Neural progenitor cell (in vitro differentiated cells): ENCODE results near the gene PPAN. TPM values are rescaled to one million over a fixed set of nuclear protein-coding genes. Genes with fewer than 3 reads are reported as not detected.

Experiments used
- DNase-seq: peaks from one replicate; pipeline ENCODE4 v3.0.0-alpha.2; 2016; ENCODE audit warnings: low spot score
- H2AFZ ChIP-seq: fragments of 200-600 bp; sonication (generic); replicated peaks from 2 replicates; pipeline ENCODE4 v1.6.1; 2016; ENCODE audit warnings: antibody characterized with exemption
- H3F3A ChIP-seq: fragments of 200-600 bp; sonication (generic); 2 replicates; pipeline ENCODE4 v1.6.1; 2016; ENCODE audit warnings: antibody characterized with exemption, low read depth
- H3K27ac ChIP-seq: fragments of 200-600 bp; sonication (generic); 2 replicates; pipeline ENCODE4 v1.5.1; 2016; ENCODE audit warnings: mild to moderate bottlenecking
- H3K27me3 ChIP-seq: fragments of 200-600 bp; sonication (generic); 2 replicates; pipeline ENCODE4 v1.6.1; 2016; ENCODE audit warnings: mild to moderate bottlenecking, moderate library complexity
- H3K36me3 ChIP-seq: fragments of 200-600 bp; sonication (generic); 2 replicates; pipeline ENCODE4 v1.5.1; 2016
- H3K4me1 ChIP-seq: fragments of 200-600 bp; sonication (generic); 2 replicates; pipeline ENCODE4 v1.6.1; 2016; ENCODE audit warnings: mixed run types
- H3K4me2 ChIP-seq: fragments of 200-600 bp; sonication (generic); 2 replicates; pipeline ENCODE4 v1.6.1; 2016
- H3K4me3 ChIP-seq: fragments of 200-600 bp; sonication (generic); 2 replicates; pipeline ENCODE4 v1.5.1; 2016
- H3K79me2 ChIP-seq: fragments of 200-600 bp; sonication (generic); 2 replicates; pipeline ENCODE4 v1.6.1; 2016; ENCODE audit warnings: low read depth
- H3K9ac ChIP-seq: fragments of 200-600 bp; sonication (generic); 2 replicates; pipeline ENCODE4 v1.6.1; 2016
- H3K9me3 ChIP-seq: fragments of 200-600 bp; sonication (generic); 2 replicates; pipeline ENCODE4 v1.5.1; 2016; ENCODE audit warnings: low read depth
- H4K20me1 ChIP-seq: fragments of 200-600 bp; sonication (generic); 2 replicates; pipeline ENCODE4 v1.6.1; 2016; ENCODE audit warnings: low read depth
- H3K27ac Mint-ChIP-seq: 3 replicates; pipeline ENCODE4 v1.8.0; 2021; ENCODE audit warnings: mixed read lengths
- H3K27me3 Mint-ChIP-seq: 2 replicates; pipeline ENCODE4 v1.8.0; 2022; ENCODE audit warnings: low read depth, mild to moderate bottlenecking, inconsistent platforms, moderate library complexity, mixed read lengths; ENCODE audit not compliant: insufficient read depth
- H3K36me3 Mint-ChIP-seq: 3 replicates; pipeline ENCODE4 v1.8.0; 2021; ENCODE audit warnings: mixed read lengths
- H3K4me1 Mint-ChIP-seq: 3 replicates; pipeline ENCODE4 v1.8.0; 2021; ENCODE audit warnings: mixed read lengths
- H3K4me3 Mint-ChIP-seq: 3 replicates; pipeline ENCODE4 v1.8.0; 2021; ENCODE audit warnings: mild to moderate bottlenecking, moderate library complexity, mixed read lengths
- H3K9me3 Mint-ChIP-seq: 3 replicates; pipeline ENCODE4 v1.8.0; 2020; ENCODE audit warnings: mixed read lengths
- EZH2 ChIP-seq: fragments of 200-600 bp; sonication (generic); IDR thresholded peaks from 2 replicates; pipeline ENCODE4 v1.6.1; 2017; ENCODE audit warnings: antibody characterized with exemption, mild to moderate bottlenecking, moderate library complexity
- EZH2phosphoT487 ChIP-seq: fragments of 200-600 bp; sonication (generic); IDR thresholded peaks from 2 replicates; pipeline ENCODE4 v1.6.1; 2017; ENCODE audit warnings: antibody characterized with exemption
- total RNA-seq: library from RNA; depleted of rRNA; stranded (reverse); fragments of >200 nt; gene quantifications from 2 replicates; pipeline ENCODE4 v1.2.3, GENCODE V29; 2015; ENCODE audit warnings: low replicate concordance
- TF ChIP-seq, protein P1 (sequence below): fragments of 200-600 bp; sonication (generic); IDR thresholded peaks from 2 replicates; pipeline ENCODE4 v1.5.1; 2017; ENCODE audit warnings: antibody characterized with exemption, mild to moderate bottlenecking

The PPAN gene, protein sequence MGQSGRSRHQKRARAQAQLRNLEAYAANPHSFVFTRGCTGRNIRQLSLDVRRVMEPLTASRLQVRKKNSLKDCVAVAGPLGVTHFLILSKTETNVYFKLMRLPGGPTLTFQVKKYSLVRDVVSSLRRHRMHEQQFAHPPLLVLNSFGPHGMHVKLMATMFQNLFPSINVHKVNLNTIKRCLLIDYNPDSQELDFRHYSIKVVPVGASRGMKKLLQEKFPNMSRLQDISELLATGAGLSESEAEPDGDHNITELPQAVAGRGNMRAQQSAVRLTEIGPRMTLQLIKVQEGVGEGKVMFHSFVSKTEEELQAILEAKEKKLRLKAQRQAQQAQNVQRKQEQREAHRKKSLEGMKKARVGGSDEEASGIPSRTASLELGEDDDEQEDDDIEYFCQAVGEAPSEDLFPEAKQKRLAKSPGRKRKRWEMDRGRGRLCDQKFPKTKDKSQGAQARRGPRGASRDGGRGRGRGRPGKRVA
- total RNA-seq, result 6.6 and 23.3 TPM in 2 replicates

DNA sequence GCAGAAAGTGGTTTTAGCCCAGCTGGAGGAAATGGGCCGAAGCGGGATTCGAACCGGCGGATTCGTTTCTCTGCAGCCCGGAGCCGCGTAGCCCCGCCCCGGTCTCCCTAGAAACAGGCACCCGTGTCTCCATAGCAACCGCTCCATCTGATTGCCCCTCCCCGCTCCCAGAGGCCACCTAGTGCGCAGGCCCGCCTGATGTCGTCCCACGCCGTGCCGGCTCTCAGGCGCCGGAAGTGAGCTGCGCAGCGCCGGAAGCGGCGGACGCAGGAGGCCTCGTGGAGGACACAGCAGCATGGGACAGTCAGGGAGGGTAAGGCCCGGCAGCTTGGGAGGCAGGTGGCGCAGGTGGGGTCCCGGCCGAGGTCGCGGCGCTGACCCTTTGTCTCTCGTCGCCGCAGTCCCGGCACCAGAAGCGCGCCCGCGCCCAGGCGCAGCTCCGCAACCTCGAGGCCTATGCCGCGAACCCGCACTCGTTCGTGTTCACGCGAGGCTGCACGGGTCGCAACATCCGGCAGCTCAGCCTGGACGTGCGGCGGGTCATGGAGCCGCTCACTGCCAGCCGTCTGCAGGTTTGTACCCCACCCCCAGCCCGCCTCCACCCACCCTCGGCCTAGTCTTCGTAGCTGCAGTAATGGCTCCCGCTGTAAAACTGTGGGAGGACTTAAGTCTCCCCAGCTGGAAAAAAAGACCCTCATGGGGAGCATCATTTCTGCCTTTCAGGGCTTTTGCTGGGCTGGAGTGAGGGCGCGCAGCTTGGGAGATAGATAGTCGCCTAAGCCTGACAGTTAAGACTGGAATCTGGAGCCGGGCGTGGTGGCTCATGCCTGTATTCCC, at the start of gene PPAN:
TSS of gene PPAN (plus strand) at position 263 of the 837 bp plus-strand sequence. CDS start at position 296, 33 bp downstream.
- peak within 1 kb of the TSS; percentile 91 for H3K27ac Mint-ChIP-seq
- DNase-seq, result peak; percentile 100
- H3K4me1 Mint-ChIP-seq, result peaks cover 29% of the 10 kb centered on the region
- Histone ChIP-seq H4K20me1 (no peaks in the 10 kb centered on the region), H3K4me2 (peak within 1 kb of the TSS; percentile 98), H3K4me3 (peak within 1 kb of the TSS; percentile 90), H3K4me1 (peaks cover 7% of the 10 kb centered on the region), H3K36me3 (no peaks in the 10 kb centered on the region), H3K9me3 (no peaks in the 10 kb centered on the region), H3K79me2 (peaks cover 25% of the 10 kb centered on the region), H3K27ac (peak within 1 kb of the TSS; percentile 9), H3K27me3 (no peaks in the 10 kb centered on the region), H3K9ac (peak within 1 kb of the TSS; percentile 87), H3F3A (peaks cover 8% of the 10 kb centered on the region), H2AFZ (peak within 1 kb of the TSS; percentile 70)
- H3K27me3 Mint-ChIP-seq, result peaks cover 4% of the 10 kb centered on the region
- peak within 1 kb of the TSS; percentile 88 for H3K4me3 Mint-ChIP-seq
- H3K9me3 Mint-ChIP-seq, result no peaks in the 10 kb centered on the region
- H3K36me3 Mint-ChIP-seq, result peaks cover 16% of the 10 kb centered on the region
- TF ChIP-seq, protein P1, sequence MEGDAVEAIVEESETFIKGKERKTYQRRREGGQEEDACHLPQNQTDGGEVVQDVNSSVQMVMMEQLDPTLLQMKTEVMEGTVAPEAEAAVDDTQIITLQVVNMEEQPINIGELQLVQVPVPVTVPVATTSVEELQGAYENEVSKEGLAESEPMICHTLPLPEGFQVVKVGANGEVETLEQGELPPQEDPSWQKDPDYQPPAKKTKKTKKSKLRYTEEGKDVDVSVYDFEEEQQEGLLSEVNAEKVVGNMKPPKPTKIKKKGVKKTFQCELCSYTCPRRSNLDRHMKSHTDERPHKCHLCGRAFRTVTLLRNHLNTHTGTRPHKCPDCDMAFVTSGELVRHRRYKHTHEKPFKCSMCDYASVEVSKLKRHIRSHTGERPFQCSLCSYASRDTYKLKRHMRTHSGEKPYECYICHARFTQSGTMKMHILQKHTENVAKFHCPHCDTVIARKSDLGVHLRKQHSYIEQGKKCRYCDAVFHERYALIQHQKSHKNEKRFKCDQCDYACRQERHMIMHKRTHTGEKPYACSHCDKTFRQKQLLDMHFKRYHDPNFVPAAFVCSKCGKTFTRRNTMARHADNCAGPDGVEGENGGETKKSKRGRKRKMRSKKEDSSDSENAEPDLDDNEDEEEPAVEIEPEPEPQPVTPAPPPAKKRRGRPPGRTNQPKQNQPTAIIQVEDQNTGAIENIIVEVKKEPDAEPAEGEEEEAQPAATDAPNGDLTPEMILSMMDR, result no peak
- TF ChIP-seq EZH2, result no peak

DNA sequence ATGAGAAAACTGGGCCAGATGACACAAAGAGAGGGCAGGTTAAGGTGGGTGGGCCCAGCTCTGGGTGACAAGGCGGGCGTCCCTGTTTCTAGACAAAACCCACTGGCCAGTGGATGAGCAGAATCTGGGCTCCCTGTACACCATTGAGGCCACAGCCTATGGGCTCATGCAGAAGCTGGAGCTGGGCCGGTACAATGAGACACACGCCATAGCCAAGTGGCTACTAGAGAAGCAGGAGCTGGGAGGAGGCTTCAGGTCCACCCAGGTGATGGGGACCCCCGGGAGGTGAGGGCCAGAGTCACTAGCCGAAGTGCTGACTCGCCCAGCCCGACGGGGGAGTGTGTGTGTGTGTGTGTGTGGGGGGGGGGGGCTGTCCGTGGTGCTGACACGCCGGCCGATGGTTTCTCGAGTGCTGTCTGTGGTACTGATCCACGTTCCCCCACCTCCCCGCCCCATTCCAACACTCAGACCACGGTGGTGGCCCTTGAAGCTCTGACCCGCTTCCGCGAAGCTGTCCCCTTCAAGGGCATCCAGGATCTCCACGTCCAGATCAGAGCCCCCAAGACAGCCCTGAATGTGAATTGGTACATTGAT, 44.3 kb upstream of the PPAN start:
- Histone ChIP-seq H3K4me3 (no peak overlapping the region), H4K20me1 (no peaks in the 10 kb centered on the region), H3K27me3 (peaks cover 27% of the 10 kb centered on the region), H3K36me3 (no peaks in the 10 kb centered on the region), H3K4me1 (no peaks in the 10 kb centered on the region), H3K4me2 (no peak overlapping the region), H3F3A (no peaks in the 10 kb centered on the region), H3K79me2 (no peaks in the 10 kb centered on the region), H3K9ac (no peak overlapping the region), H3K9me3 (no peaks in the 10 kb centered on the region), H3K27ac (no peak overlapping the region), H2AFZ (no peak overlapping the region)
- peak; percentile 71 for DNase-seq
- H3K36me3 Mint-ChIP-seq, result no peaks in the 10 kb centered on the region
- no peaks in the 10 kb centered on the region for H3K4me1 Mint-ChIP-seq
- no peak overlapping the region for H3K4me3 Mint-ChIP-seq
- H3K27ac Mint-ChIP-seq, result no peak overlapping the region
- TF ChIP-seq, protein P1, result no peak
- TF ChIP-seq EZH2phosphoT487, result no peak
- H3K27me3 Mint-ChIP-seq, result peaks cover 16% of the 10 kb centered on the region
- H3K9me3 Mint-ChIP-seq, result no peaks in the 10 kb centered on the region

DNA sequence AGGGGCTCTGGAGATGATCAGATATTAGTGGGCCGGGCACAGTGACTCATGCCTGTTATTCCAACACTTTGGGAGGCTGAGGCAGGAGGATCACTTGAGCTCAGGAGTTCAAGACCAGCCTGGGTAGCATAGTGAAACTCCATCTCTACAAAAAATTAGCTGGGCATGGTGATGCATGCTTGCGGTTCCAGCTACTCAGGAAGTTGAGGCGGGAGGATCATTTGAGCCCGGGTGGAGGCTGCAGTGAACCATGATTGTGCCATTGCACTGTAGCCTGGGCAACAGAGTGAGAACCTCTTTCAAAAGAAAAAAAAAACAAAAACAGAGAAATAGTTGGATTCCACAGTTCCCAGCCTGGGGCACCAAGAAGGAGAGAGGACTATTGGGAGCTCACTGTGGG, 38.0 kb upstream of the PPAN start:
- H3K9me3 Mint-ChIP-seq, result no peaks in the 10 kb centered on the region
- Histone ChIP-seq H3K4me2 (no peak overlapping the region), H3K4me1 (no peaks in the 10 kb centered on the region), H3K36me3 (no peaks in the 10 kb centered on the region), H3K9me3 (no peaks in the 10 kb centered on the region), H3F3A (no peaks in the 10 kb centered on the region), H3K27me3 (peaks cover 10% of the 10 kb centered on the region), H3K79me2 (no peaks in the 10 kb centered on the region), H3K27ac (no peak overlapping the region), H3K9ac (no peak overlapping the region), H4K20me1 (no peaks in the 10 kb centered on the region), H3K4me3 (no peak overlapping the region), H2AFZ (no peak overlapping the region)
- H3K36me3 Mint-ChIP-seq, result no peaks in the 10 kb centered on the region
- H3K4me1 Mint-ChIP-seq, result no peaks in the 10 kb centered on the region
- peaks cover 23% of the 10 kb centered on the region for H3K27me3 Mint-ChIP-seq
- TF ChIP-seq, protein P1, result no peak
- TF ChIP-seq EZH2phosphoT487 (no peak), EZH2 (no peak)
- DNase-seq, result no peak
- no peak overlapping the region for H3K27ac Mint-ChIP-seq
- no peak overlapping the region for H3K4me3 Mint-ChIP-seq
